Gastrocnemius medialis (tissue), 4 donors: Measurements from ENCODE around the gene ZNF688. TPM values are rescaled to one million over a fixed set of nuclear protein-coding genes. Genes with fewer than 3 reads are reported as not detected.
A peak's percentile ranks its signal among the peaks of the same experiment; 100 is the strongest.
"Not testable (repeated sequence)": the region's sequence is repeated elsewhere in the genome, so short reads cannot be mapped to it uniquely, and the experiment has no call there.

Source experiments
- ATAC-seq, 2 donors: fragments of 150-250 bp; one replicate each; pipeline ENCODE4 v1.9.1; 2016
- DNase-seq, 2 donors: peaks; one replicate each; pipeline ENCODE4 v3.0.0-alpha.2; 2019
- H3K27ac ChIP-seq, 4 donors: fragments of 200-600 bp; sonication (generic); 1 replicate in 1 of 4; 2 replicates in 3 of 4; pipeline ENCODE4 v1.5.1; 2016 to 2018; ENCODE audit warnings: mild to moderate bottlenecking in 2 of 4, moderate library complexity in 1 of 4
- H3K27me3 ChIP-seq, 3 donors: fragments of 200-600 bp; sonication (generic) in 2 of 3; 1 replicate in 1 of 3; 2 replicates in 2 of 3; pipeline versions ENCODE4 v1.5.1 to v1.6.0; 2016 to 2019; ENCODE audit warnings: mild to moderate bottlenecking in 1 of 3, moderate library complexity in 1 of 3
- H3K36me3 ChIP-seq, 2 donors: fragments of 200-600 bp; sonication (generic) in 1 of 2; one replicate each; pipeline ENCODE4 v1.5.1; 2017 to 2018
- H3K4me1 ChIP-seq, 2 donors: fragments of 200-600 bp; sonication (generic) in 1 of 2; one replicate each; pipeline ENCODE4 v1.5.1; 2016 to 2017; ENCODE audit warnings: mild to moderate bottlenecking in 2 of 2
- H3K4me3 ChIP-seq, 4 donors: fragments of 200-600 bp; sonication (generic) in 3 of 4; 1 replicate in 1 of 4; 2 replicates in 3 of 4; pipeline ENCODE4 v1.5.1; 2016 to 2019; ENCODE audit warnings: mild to moderate bottlenecking in 2 of 4
- H3K9me3 ChIP-seq, 3 donors: fragments of 200-600 bp; sonication (generic) in 2 of 3; 1 replicate in 1 of 3; 2 replicates in 2 of 3; pipeline ENCODE4 v1.5.1; 2016 to 2019
- CTCF ChIP-seq, 5 experiments: fragments of 450-650 bp in 3 of 5; fragments of 200-600 bp in 2 of 5; sonication (generic) in 2 of 5; IDR thresholded peaks in 4 of 5; conservative IDR thresholded peaks in 1 of 5; 1 replicate in 4 of 5; 2 replicates in 1 of 5; pipeline ENCODE4 v1.5.1; 2016 to 2019; ENCODE audit warnings: antibody characterized with exemption in 5 of 5, mild to moderate bottlenecking in 3 of 5, moderate library complexity in 3 of 5
- POLR2A ChIP-seq, 2 donors: fragments of 450-650 bp; IDR thresholded peaks; one replicate each; pipeline ENCODE4 v1.6.1; 2017; ENCODE audit warnings: antibody characterized with exemption in 2 of 2, mild to moderate bottlenecking in 2 of 2, moderate library complexity in 2 of 2
- in situ Hi-C, 4 donors: fragments of 200-750 bp; cut with MboI; loops; one replicate each; pipeline versions ENCODE4 v1.15.0 to v1.8.0; 2017; ENCODE audit warnings: low sequenced_read_pairs in 4 of 4
- intact Hi-C: fragments of 100-400 bp; cut with DNase I; formaldehyde crosslinking; loops from one replicate; pipeline ENCODE4 v1.15.1; 2023; ENCODE audit warnings: low total_unique reads
- total RNA-seq, 4 donors: library from RNA; depleted of rRNA; stranded (reverse); fragments of >200 nt; gene quantifications; one replicate each; pipeline versions ENCODE4 v1.1.0 to v1.2.3, GENCODE V29; 2016

ZNF688 gene
- total RNA-seq, 4 donors from 2014 or later, result 11.0 to 38.2 (median 18.5) TPM

GRCh38 chr16:30543067-30543466 lies 28.4 kb downstream of the ZNF688 start:
- in situ Hi-C loops, result no loop called here
- no peak for ATAC-seq
- DNase-seq, result no peak
- Histone ChIP-seq H3K4me3 (no peak overlapping the region), H3K4me1 (peaks cover 0 to 12% of the 10 kb centered on the region in 2 donors), H3K27me3 (no peaks in the 10 kb centered on the region), H3K36me3 (no peaks in the 10 kb centered on the region), H3K27ac (no peak overlapping the region), H3K9me3 (no peaks in the 10 kb centered on the region)
- intact Hi-C loops, result no loop called here
- TF ChIP-seq CTCF (IDR thresholded peaks at IDR 0.05 in 4 of 5, conservative IDR thresholded peaks at IDR 0.05 in 1 of 5), result no peak
- TF ChIP-seq POLR2A (IDR thresholded peaks at IDR 0.05), result no peak

GRCh38 chr16:30541502-30542329 lies 29.8 kb downstream of the ZNF688 start:
- Histone ChIP-seq H3K27me3 (no peaks in the 10 kb centered on the region), H3K4me1 (peaks cover 0 to 12% of the 10 kb centered on the region in 2 donors), H3K36me3 (no peaks in the 10 kb centered on the region), H3K27ac (peak overlapping the region in 2 of 4 donors; percentile 2 to 27), H3K9me3 (no peaks in the 10 kb centered on the region), H3K4me3 (no peak overlapping the region)
- in situ Hi-C loops (no loop called here), intact Hi-C loops (no loop called here)
- ATAC-seq (peak in 1 of 2 donors; percentile 23), DNase-seq (no peak)
- TF ChIP-seq CTCF (IDR thresholded peaks at IDR 0.05 in 4 of 5, conservative IDR thresholded peaks at IDR 0.05 in 1 of 5) (no peak), POLR2A (IDR thresholded peaks at IDR 0.05) (no peak)

- peaks cover 3 to 14% of the 10 kb centered on the region in 2 donors for H3K4me1 ChIP-seq
- H3K4me3 ChIP-seq, H3K36me3 ChIP-seq, H3K27me3 ChIP-seq, in situ Hi-C loops, H3K27ac ChIP-seq, intact Hi-C loops, DNase-seq, ATAC-seq, H3K9me3 ChIP-seq: not testable (repeated sequence)
These were observed 30.5 kb downstream of the ZNF688 start for GRCh38 chr16:30540916-30541464.

- H3K4me3 ChIP-seq, H3K9me3 ChIP-seq, H3K27me3 ChIP-seq, H3K27ac ChIP-seq, H3K36me3 ChIP-seq, DNase-seq, ATAC-seq: not testable (repeated sequence)
- H3K4me1 ChIP-seq, result peaks cover 8 to 23% of the 10 kb centered on the region in 2 donors
- intact Hi-C loops, result loop anchor here (10.0 kb wide), 1 partner anchor 545 kb away; the partner anchor contains the start of genes HIRIP3 and INO80E
- in situ Hi-C loops, result loop anchor here in 2 of 4 donors (10.0 kb wide), 2 partner anchors 95 to 105 kb away; partner anchors contain the start of genes DCTPP1 (in 1 of the 2) and SEPHS2 (in 1 of the 2)
These were observed 31.5 kb downstream of the ZNF688 start for GRCh38 chr16:30539986-30540526.

GRCh38 chr16:30539000-30539964 lies 32.2 kb downstream of the ZNF688 start:
- peaks cover 8 to 23% of the 10 kb centered on the region in 2 donors for H3K4me1 ChIP-seq
- ATAC-seq, result no peak
- in situ Hi-C loops, result loop anchor here in 2 of 4 donors (10.0 kb wide), 2 partner anchors 94 to 104 kb away; partner anchors contain the start of genes DCTPP1 (in 1 of the 2) and SEPHS2 (in 1 of the 2)

GRCh38 chr16:30536391-30537024 lies 35.0 kb downstream of the ZNF688 start:
- in situ Hi-C loops, result loop anchor here in 2 of 4 donors (10.0 kb wide), 2 partner anchors 92 to 102 kb away; partner anchors contain the start of genes DCTPP1 (in 1 of the 2) and SEPHS2 (in 1 of the 2)
- peak overlapping the region; percentile 90 to 96 (median 94) for H3K27ac ChIP-seq
- H3K9me3 ChIP-seq, DNase-seq, ATAC-seq, H3K27me3 ChIP-seq: not testable (repeated sequence)
- H3K4me1 ChIP-seq, result peaks cover 23 to 33% of the 10 kb centered on the region in 2 donors
- intact Hi-C loops, result loop anchor here (2.0 to 10.0 kb wide), 2 partner anchors 92 to 542 kb away; partner anchors contain the start of genes HIRIP3 and INO80E
- H3K36me3 ChIP-seq, result peaks cover 0 to 10% of the 10 kb centered on the region in 2 donors
- peak overlapping the region in 1 of 4 donors; percentile 88 for H3K4me3 ChIP-seq

More at GRCh38 chr16:30539000-30539964, 32.2 kb downstream of the ZNF688 start:
- H3K27me3 ChIP-seq, result no peaks in the 10 kb centered on the region
- H3K9me3 ChIP-seq, result no peaks in the 10 kb centered on the region
- no peak overlapping the region for H3K4me3 ChIP-seq
- intact Hi-C loops, result loop anchor here (10.0 kb wide), 1 partner anchor 544 kb away; the partner anchor contains the start of genes HIRIP3 and INO80E
- DNase-seq, result no peak
- no peak overlapping the region for H3K27ac ChIP-seq
- H3K36me3 ChIP-seq, result no peaks in the 10 kb centered on the region
- TF ChIP-seq POLR2A (IDR thresholded peaks at IDR 0.05) (no peak), CTCF (IDR thresholded peaks at IDR 0.05 in 4 of 5, conservative IDR thresholded peaks at IDR 0.05 in 1 of 5) (no peak)
